RWPE2 (cell line): ENCODE data around the gene CCL28.
A peak's percentile ranks its signal among the peaks of the same experiment; 100 is the strongest.
"Not testable (repeated sequence)": the region's sequence is repeated elsewhere in the genome, so short reads cannot be mapped to it uniquely, and the experiment has no call there.

Source experiments
- ATAC-seq: fragments of 200-7000 bp; cut with Tn5 transposase; 3 replicates; pipeline ENCODE4 v1.9.1; 2021; ENCODE audit warnings: low read depth
- DNase-seq: peaks from one replicate; pipeline ENCODE4 v3.0.0-alpha.2; 2020; ENCODE audit warnings: low spot score
- H3K27ac ChIP-seq: fragments of 450-650 bp; 2 replicates; pipeline ENCODE4 v1.5.1; 2017; ENCODE audit warnings: mild to moderate bottlenecking; ENCODE audit not compliant: poor library complexity, severe bottlenecking
- H3K27me3 ChIP-seq: fragments of 250-450 bp; sonication (Bioruptor Pico); 2 replicates; pipeline ENCODE4 v1.5.1; 2021; ENCODE audit warnings: mild to moderate bottlenecking, moderate library complexity; ENCODE audit not compliant: insufficient read depth, poor library complexity, severe bottlenecking
- H3K36me3 ChIP-seq: fragments of 250-450 bp; sonication (Bioruptor Pico); 2 replicates; pipeline ENCODE4 v1.5.1; 2020; ENCODE audit warnings: low read depth, mild to moderate bottlenecking, moderate library complexity
- H3K4me1 ChIP-seq: fragments of 250-450 bp; sonication (Bioruptor Pico); 2 replicates; pipeline ENCODE4 v1.5.1; 2021; ENCODE audit warnings: mild to moderate bottlenecking, moderate library complexity; ENCODE audit not compliant: insufficient read depth, poor library complexity, severe bottlenecking
- H3K4me3 ChIP-seq: fragments of 250-450 bp; sonication (Bioruptor Pico); 2 replicates; pipeline ENCODE4 v1.5.1; 2021; ENCODE audit warnings: mild to moderate bottlenecking, moderate library complexity; ENCODE audit not compliant: severe bottlenecking
- H3K9me3 ChIP-seq: fragments of 250-450 bp; sonication (Bioruptor Pico); 2 replicates; pipeline ENCODE4 v1.5.1; 2021; ENCODE audit warnings: mild to moderate bottlenecking, moderate library complexity; ENCODE audit not compliant: severe bottlenecking
- CTCF ChIP-seq: fragments of 450-650 bp; IDR thresholded peaks from one replicate; pipeline ENCODE4 v1.5.1; 2017; ENCODE audit warnings: mild to moderate bottlenecking, moderate library complexity; ENCODE audit not compliant: poor library complexity, severe bottlenecking

Gene CCL28

GRCh38 chr5:43425983-43426382 is 13.8 kb upstream of the CCL28 start:
- Histone ChIP-seq H3K9me3 (no peaks in the 10 kb centered on the region), H3K4me3 (no peak overlapping the region), H3K27ac (peak overlapping the region; percentile 44), H3K36me3 (no peaks in the 10 kb centered on the region), H3K4me1 (peaks cover 35% of the 10 kb centered on the region), H3K27me3 (no peaks in the 10 kb centered on the region)
- peak; percentile 78 for ATAC-seq
- DNase-seq, result peak; percentile 82
- TF ChIP-seq CTCF, result no peak

GRCh38 chr5:43423086-43423485 is 10.9 kb upstream of the CCL28 start:
- not testable (repeated sequence) for H3K4me3 ChIP-seq, H3K9me3 ChIP-seq, ATAC-seq, H3K27me3 ChIP-seq, H3K27ac ChIP-seq, DNase-seq, H3K36me3 ChIP-seq
- H3K4me1 ChIP-seq, result peaks cover 23% of the 10 kb centered on the region

GRCh38 chr5:43422143-43422542 is 10.0 kb upstream of the CCL28 start:
- no peak for TF ChIP-seq CTCF

GRCh38 chr5:43421450-43422133 is 9.4 kb upstream of the CCL28 start:
- Histone ChIP-seq H3K36me3 (no peaks in the 10 kb centered on the region), H3K4me3 (no peak overlapping the region), H3K27me3 (no peaks in the 10 kb centered on the region), H3K4me1 (peaks cover 14% of the 10 kb centered on the region), H3K27ac (peak overlapping the region; percentile 24), H3K9me3 (no peaks in the 10 kb centered on the region)
- no peak for TF ChIP-seq CTCF
- DNase-seq, result no peak
- ATAC-seq, result no peak

More at GRCh38 chr5:43422143-43422542, 10.0 kb upstream of the CCL28 start:
- ATAC-seq (peak; percentile 87), DNase-seq (no peak)
- Histone ChIP-seq H3K4me3 (no peak overlapping the region), H3K27ac (peak overlapping the region; percentile 24), H3K27me3 (no peaks in the 10 kb centered on the region), H3K9me3 (no peaks in the 10 kb centered on the region), H3K4me1 (peaks cover 14% of the 10 kb centered on the region), H3K36me3 (no peaks in the 10 kb centered on the region)

GRCh38 chr5:43420241-43420640 is 8.1 kb upstream of the CCL28 start:
- DNase-seq (no peak), ATAC-seq (no peak)
- Histone ChIP-seq H3K27ac (no peak overlapping the region), H3K36me3 (no peaks in the 10 kb centered on the region), H3K9me3 (no peaks in the 10 kb centered on the region), H3K27me3 (no peaks in the 10 kb centered on the region), H3K4me3 (no peak overlapping the region), H3K4me1 (peaks cover 12% of the 10 kb centered on the region)
- TF ChIP-seq CTCF, result no peak
